Measurements from ENCODE around the gene TSPO2. TPM values are rescaled to one million over a fixed set of nuclear protein-coding genes. Genes with fewer than 3 reads are reported as not detected.
A peak's percentile ranks its signal among the peaks of the same experiment; 100 is the strongest.

TSPO2 gene
- total and polyA plus RNA-seq, 2 of the 4 experiments (the other 2 are of a cell fraction) = not detected

DNA sequence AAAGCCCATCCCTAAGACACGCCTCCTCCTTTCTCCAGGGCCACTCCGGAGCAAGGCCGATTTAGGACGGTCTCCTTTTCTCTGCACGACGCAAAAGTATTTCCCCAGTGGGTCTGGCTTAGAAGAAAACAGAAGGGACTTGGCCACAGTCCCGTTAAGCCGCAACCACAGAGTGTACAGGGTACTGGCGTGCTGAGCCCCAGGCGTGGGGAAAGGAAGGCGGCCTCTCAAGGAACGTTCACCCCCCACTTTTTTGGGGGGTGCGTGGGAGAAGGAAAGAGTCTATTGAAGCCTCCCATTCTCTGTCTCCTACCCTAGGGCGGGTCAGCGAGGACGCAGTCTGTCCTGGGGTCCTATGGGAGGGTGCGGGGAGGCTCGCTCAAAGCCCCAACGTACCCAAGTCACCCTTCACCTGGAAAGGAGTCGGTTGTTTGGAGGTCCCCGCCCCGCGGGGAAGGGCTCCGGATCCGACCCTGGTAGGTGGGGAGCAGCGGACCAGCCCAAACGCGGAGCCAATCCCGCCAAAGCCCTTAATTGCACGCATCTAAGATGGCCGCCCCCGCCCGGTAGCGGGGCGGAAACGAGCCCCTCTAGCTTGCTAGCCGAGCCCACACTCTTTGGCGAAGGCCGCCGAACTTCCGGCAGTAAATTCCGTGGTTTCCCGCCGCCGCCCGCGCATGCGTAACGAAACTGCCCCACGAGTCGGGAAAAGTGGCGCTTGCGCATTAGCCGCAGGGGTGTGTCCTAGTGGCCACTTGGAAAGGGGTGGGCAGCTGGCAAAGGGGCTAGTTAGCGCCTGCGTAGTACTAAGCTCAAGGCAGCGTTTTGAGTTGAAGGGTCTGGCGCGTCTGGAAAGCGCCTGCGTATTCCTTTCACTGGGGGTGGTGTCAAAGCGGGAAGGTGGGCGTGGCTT is 29.9 kb downstream of the TSPO2 start, which contains the start of gene OARD1:
Gene OARD1, minus strand, starts transcription at position 434 of the 913 bp plus-strand sequence. CDS start 722 bp downstream, outside the sequence.
- H2AK9ac ChIP-seq (replicated peaks; ENCODE audit: low read depth, low read length, poor library complexity) = peak within 1 kb of the TSS; percentile 98
- peak within 1 kb of the TSS; percentile 35 for H3K18ac ChIP-seq (ENCODE audit: low read depth, low read length)
- WGBS, 2 experiments (ENCODE audit: extremely low coverage in 2 of 2, insufficient read length in 1 of 2) = 1% methylated on average over 14 of the region's 63 CpGs; no CpG with 5 or more reads in 1 of the 2 experiments
- H3K4me2 ChIP-seq (ENCODE audit: low read depth, low read length) = peak within 1 kb of the TSS; percentile 76
- peak within 1 kb of the TSS; percentile 80 to 91 for H4K8ac ChIP-seq (ENCODE audit: low read depth in 2 of 2, low read length in 2 of 2)
- peak within 1 kb of the TSS; percentile 92 for H3K14ac ChIP-seq (replicated peaks; ENCODE audit: low read depth, low read length)
- H4K91ac ChIP-seq (ENCODE audit: insufficient read depth, low read depth, low read length) = peak within 1 kb of the TSS; percentile 84
- H3K4ac ChIP-seq (ENCODE audit: low read depth, low read length) = peak within 1 kb of the TSS; percentile 93
- peak within 1 kb of the TSS; percentile 18; the same call in 1 of the 2 replicates for H2AK5ac ChIP-seq (ENCODE audit: low read depth, low read length)
- in situ Hi-C loops (cut with MboI; ENCODE audit: low sequenced_read_pairs) (no loop called here), dilution Hi-C loops (cut with HindIII; ENCODE audit: low sequenced_read_pairs, unreplicated experiment) (no loop called here), intact Hi-C loops (cut with micrococcal nuclease) (loop anchor here (5.0 kb wide), 2 partner anchors 245 to 610 kb away; no protein-coding TSS in a partner anchor)
- H3K56ac ChIP-seq (ENCODE audit: extremely low read depth, insufficient read depth, low read length) = peak within 1 kb of the TSS; percentile 92
- H2BK5ac ChIP-seq (ENCODE audit: low read depth, low read length, poor library complexity, severe bottlenecking) = peak within 1 kb of the TSS; percentile 82
- TF ChIP-seq, protein P1, sequence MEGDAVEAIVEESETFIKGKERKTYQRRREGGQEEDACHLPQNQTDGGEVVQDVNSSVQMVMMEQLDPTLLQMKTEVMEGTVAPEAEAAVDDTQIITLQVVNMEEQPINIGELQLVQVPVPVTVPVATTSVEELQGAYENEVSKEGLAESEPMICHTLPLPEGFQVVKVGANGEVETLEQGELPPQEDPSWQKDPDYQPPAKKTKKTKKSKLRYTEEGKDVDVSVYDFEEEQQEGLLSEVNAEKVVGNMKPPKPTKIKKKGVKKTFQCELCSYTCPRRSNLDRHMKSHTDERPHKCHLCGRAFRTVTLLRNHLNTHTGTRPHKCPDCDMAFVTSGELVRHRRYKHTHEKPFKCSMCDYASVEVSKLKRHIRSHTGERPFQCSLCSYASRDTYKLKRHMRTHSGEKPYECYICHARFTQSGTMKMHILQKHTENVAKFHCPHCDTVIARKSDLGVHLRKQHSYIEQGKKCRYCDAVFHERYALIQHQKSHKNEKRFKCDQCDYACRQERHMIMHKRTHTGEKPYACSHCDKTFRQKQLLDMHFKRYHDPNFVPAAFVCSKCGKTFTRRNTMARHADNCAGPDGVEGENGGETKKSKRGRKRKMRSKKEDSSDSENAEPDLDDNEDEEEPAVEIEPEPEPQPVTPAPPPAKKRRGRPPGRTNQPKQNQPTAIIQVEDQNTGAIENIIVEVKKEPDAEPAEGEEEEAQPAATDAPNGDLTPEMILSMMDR (conservative IDR thresholded peaks at IDR 0.05; ENCODE audit: low read depth, low read length) = 0 out of 2 replicates have a peak, but pooled peaks have one; percentile 0
- TF ChIP-seq RCOR1 (IDR thresholded peaks at IDR 0.05; ENCODE audit: insufficient replicate concordance, low read length) (no peak), MAZ (IDR thresholded peaks at IDR 0.05; ENCODE audit: borderline replicate concordance, low read depth, low read length) (peak; percentile 36; the same call in 1 of the 2 replicates), POLR2A (IDR thresholded peaks at IDR 0.05; ENCODE audit: low read depth, low read length) (peak; percentile 68), MXI1 (IDR thresholded peaks at IDR 0.05; ENCODE audit: borderline replicate concordance, low read depth, low read length) (0 out of 2 replicates have a peak, but pooled peaks have one; percentile 60), USF2 (IDR thresholded peaks at IDR 0.05; ENCODE audit: low read depth, low read length) (no peak)
- DNase-seq = no peak
- no TSS peak for BruUV-seq (replicated peaks)
- H2AFZ ChIP-seq (replicated peaks; ENCODE audit: low read length, poor library complexity) = peak within 1 kb of the TSS; percentile 94
- H2BK15ac ChIP-seq (ENCODE audit: low read depth, low read length) = peak within 1 kb of the TSS; percentile 64; the same call in 2 of the 3 replicates
- peaks cover 3% of the 10 kb centered on the region for H3K4me1 ChIP-seq (ENCODE audit: control insufficient read depth, insufficient read depth, low read length)
- CTCF ChIA-PET = no interaction called here
- peak; percentile 72 for ATAC-seq (ENCODE audit: low read depth)
- peak within 1 kb of the TSS; percentile 32 for H4K5ac ChIP-seq (ENCODE audit: low read depth, low read length)
- H3K27ac ChIP-seq (ENCODE audit: insufficient read depth, low read length) = peak within 1 kb of the TSS; percentile 93
- H3K27me3 ChIP-seq (ENCODE audit: control insufficient read depth, insufficient read depth, low read length) = no peaks in the 10 kb centered on the region
- no peaks in the 10 kb centered on the region for H3K36me3 ChIP-seq (ENCODE audit: control insufficient read depth, insufficient read depth, low read length)
- H3K79me1 ChIP-seq (ENCODE audit: low read depth in 1 of 2, low read length in 2 of 2) = peaks cover 10 to 16% of the 10 kb centered on the region in 2 experiments; a peak in 3 of 4 replicates
- peak within 1 kb of the TSS; percentile 41; the same call in 1 of the 2 replicates for H2BK120ac ChIP-seq (ENCODE audit: low read depth, low read length)
- POLR2A ChIA-PET (ENCODE audit: unreplicated experiment) = interaction anchor here (0.5 to 0.8 kb wide), 2 partner anchors 9 to 75 kb away, joined by 3 read pairs; no protein-coding TSS in a partner anchor
- peak within 1 kb of the TSS; percentile 92 for H3K9ac ChIP-seq (ENCODE audit: low read depth, low read length)
- H3K23ac ChIP-seq (ENCODE audit: low read depth, low read length) = peak within 1 kb of the TSS; percentile 73
- H3K4me3 ChIP-seq (ENCODE audit: insufficient read depth, low read depth, low read length) = peak within 1 kb of the TSS; percentile 72
- peaks cover 10% of the 10 kb centered on the region for H4K20me1 ChIP-seq (ENCODE audit: insufficient read depth, low read length)
- no peak within 1 kb of the TSS for H2BK20ac ChIP-seq (ENCODE audit: low read depth, low read length)
- no peaks in the 10 kb centered on the region for H3K9me3 ChIP-seq (ENCODE audit: control insufficient read depth, insufficient read depth, low read length)
- H3K9me1 ChIP-seq (ENCODE audit: insufficient read depth, low read length) = peaks cover 6% of the 10 kb centered on the region
